Sigmoid colon (tissue), 7 donors: ENCODE measurements around the gene LY6G6F. TPM values are rescaled to one million over a fixed set of nuclear protein-coding genes. Genes with fewer than 3 reads are reported as not detected.

ENCODE experiments used
- DNase-seq: peaks from one replicate; pipeline ENCODE4 v3.0.0-alpha.2; 2019
- H3K27ac ChIP-seq, 4 donors: fragments of 200-600 bp; sonication (generic); one replicate each; pipeline ENCODE4 v1.5.1; 2016 to 2019; ENCODE audit warnings: mild to moderate bottlenecking in 1 of 4
- H3K27me3 ChIP-seq, 3 donors: fragments of 200-600 bp; sonication (generic); one replicate each; pipeline ENCODE4 v1.5.1; 2019; ENCODE audit warnings: mild to moderate bottlenecking in 1 of 3
- H3K36me3 ChIP-seq, 4 donors: fragments of 200-600 bp; sonication (generic); one replicate each; pipeline ENCODE4 v1.5.1; 2016 to 2019
- H3K4me1 ChIP-seq, 4 donors: fragments of 200-600 bp; sonication (generic); one replicate each; pipeline ENCODE4 v1.5.1; 2017 to 2019
- H3K4me3 ChIP-seq, 4 donors: fragments of 200-600 bp; sonication (generic); one replicate each; pipeline ENCODE4 v1.5.1; 2017 to 2019; ENCODE audit warnings: mild to moderate bottlenecking in 2 of 4, moderate library complexity in 1 of 4
- H3K9me3 ChIP-seq, 4 donors: fragments of 200-600 bp in 3 of 4; sonication (generic) in 3 of 4; one replicate each; pipeline versions ENCODE4 v1.5.1 to v1.6.1; 2013 to 2019
- EP300 ChIP-seq, 4 donors: sonication (generic); formaldehyde crosslinking; IDR thresholded peaks; one replicate each; pipeline ENCODE4 v1.6.1; 2017; ENCODE audit warnings: antibody characterized with exemption in 4 of 4
- POLR2A ChIP-seq, 2 donors: fragments of 450-650 bp; IDR thresholded peaks; one replicate each; pipeline ENCODE4 v1.6.1; 2016; ENCODE audit warnings: antibody characterized with exemption in 2 of 2, mild to moderate bottlenecking in 2 of 2, moderate library complexity in 2 of 2
- POLR2AphosphoS5 ChIP-seq, 4 donors: sonication (generic); formaldehyde crosslinking; IDR thresholded peaks; one replicate each; pipeline ENCODE4 v1.6.1; 2017; ENCODE audit warnings: antibody characterized with exemption in 4 of 4
- WGBS, 2 donors: extraction: QIAGEN DNeasy Blood & Tissue Kit; methylation state at CpG; one replicate each; pipeline ENCODE4 v1.1.7; 2013; 5-methylcytosine and 5-hydroxymethylcytosine counted together
- intact Hi-C: fragments of 100-400 bp; cut with DNase I; formaldehyde crosslinking; loops from one replicate; pipeline ENCODE4 v1.15.1; 2023
- polyA plus RNA-seq, 3 donors: library from polyadenylated mRNA; stranded (reverse); fragments of 200-250 nt; gene quantifications; one replicate each; pipeline ENCODE4 v1.2.3, GENCODE V29; 2013
- total RNA-seq, 4 donors: library from RNA; depleted of rRNA; stranded (reverse); fragments of >200 nt; gene quantifications; one replicate each; pipeline ENCODE4 v1.1.0, GENCODE V29; 2016
- TF ChIP-seq, protein P1 (sequence below), 4 experiments: fragments of 450-650 bp in 3 of 4; fragments of 200-600 bp in 1 of 4; IDR thresholded peaks; one replicate each; pipeline ENCODE4 v1.5.1; 2016 to 2019; ENCODE audit warnings: antibody characterized with exemption in 4 of 4, mild to moderate bottlenecking in 3 of 4, moderate library complexity in 2 of 4
- donor health status: healthy with polysubstance abuse.
- donor health status: Bipolar disorder and iron deficiency.
- donor health status: healthy.

The LY6G6F gene
- total and polyA plus RNA-seq, 7 donors, result not detected

DNA sequence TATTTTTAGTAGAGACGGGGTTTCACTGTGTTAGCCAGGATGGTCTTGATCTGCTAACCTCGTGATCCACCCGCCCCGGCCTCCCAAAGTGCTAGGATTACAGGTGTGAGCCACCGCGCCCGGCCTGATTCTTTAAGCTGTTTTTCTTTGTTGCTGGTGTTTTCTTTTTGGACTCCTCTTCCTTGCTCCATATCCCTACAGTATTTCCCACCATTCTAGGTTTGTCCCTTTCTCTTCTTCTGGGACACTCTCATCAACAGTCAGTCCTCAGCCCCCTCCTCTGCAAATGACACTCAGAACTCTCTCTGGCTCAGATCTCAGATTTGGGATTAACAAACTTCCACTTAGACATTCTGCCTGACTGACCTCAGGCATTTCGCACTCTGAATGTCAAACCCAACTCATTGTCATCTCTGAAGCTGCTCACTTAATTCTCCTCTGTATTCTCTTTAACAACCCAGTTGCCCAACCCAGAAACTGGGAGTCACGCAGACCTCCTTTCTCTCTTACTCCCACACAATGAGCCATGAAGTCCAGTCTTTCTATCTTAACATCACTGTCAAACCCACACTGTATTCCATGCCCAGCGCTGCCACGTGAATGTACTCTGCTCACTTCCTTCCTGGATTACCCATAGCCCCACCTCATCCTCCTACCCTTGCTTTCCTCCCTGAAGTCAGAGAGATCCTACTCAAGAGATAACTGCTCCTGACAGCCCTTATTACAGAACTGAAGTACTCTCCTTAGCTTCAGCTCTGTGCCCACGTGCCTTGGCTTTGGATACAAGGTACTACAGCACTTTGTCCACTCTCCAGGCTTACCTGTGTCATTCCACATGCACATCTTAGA is 19.1 kb downstream of the LY6G6F start:
- H3K36me3 ChIP-seq, result peaks cover 8 to 24% (median 15%) of the 10 kb centered on the region in 4 donors
- no peak for DNase-seq
- H3K4me3 ChIP-seq, result no peak overlapping the region
- H3K9me3 ChIP-seq, result no peaks in the 10 kb centered on the region
- peaks cover 0 to 23% (median 19%) of the 10 kb centered on the region in 4 donors for H3K4me1 ChIP-seq
- no peak overlapping the region for H3K27ac ChIP-seq
- intact Hi-C loops, result loop anchor here (5.0 kb wide), 1 partner anchor 43 kb away; the partner anchor contains the start of gene LY6G5C
- no peaks in the 10 kb centered on the region for H3K27me3 ChIP-seq
- TF ChIP-seq EP300 (IDR thresholded peaks at IDR 0.05) (no peak), POLR2A (IDR thresholded peaks at IDR 0.05) (no peak), POLR2AphosphoS5 (IDR thresholded peaks at IDR 0.05) (no peak)
- TF ChIP-seq, protein P1, sequence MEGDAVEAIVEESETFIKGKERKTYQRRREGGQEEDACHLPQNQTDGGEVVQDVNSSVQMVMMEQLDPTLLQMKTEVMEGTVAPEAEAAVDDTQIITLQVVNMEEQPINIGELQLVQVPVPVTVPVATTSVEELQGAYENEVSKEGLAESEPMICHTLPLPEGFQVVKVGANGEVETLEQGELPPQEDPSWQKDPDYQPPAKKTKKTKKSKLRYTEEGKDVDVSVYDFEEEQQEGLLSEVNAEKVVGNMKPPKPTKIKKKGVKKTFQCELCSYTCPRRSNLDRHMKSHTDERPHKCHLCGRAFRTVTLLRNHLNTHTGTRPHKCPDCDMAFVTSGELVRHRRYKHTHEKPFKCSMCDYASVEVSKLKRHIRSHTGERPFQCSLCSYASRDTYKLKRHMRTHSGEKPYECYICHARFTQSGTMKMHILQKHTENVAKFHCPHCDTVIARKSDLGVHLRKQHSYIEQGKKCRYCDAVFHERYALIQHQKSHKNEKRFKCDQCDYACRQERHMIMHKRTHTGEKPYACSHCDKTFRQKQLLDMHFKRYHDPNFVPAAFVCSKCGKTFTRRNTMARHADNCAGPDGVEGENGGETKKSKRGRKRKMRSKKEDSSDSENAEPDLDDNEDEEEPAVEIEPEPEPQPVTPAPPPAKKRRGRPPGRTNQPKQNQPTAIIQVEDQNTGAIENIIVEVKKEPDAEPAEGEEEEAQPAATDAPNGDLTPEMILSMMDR (IDR thresholded peaks at IDR 0.05), result no peak
- 83 to 86% methylated on average over 12 of the region's 12 CpGs for WGBS, 2 donors

DNA sequence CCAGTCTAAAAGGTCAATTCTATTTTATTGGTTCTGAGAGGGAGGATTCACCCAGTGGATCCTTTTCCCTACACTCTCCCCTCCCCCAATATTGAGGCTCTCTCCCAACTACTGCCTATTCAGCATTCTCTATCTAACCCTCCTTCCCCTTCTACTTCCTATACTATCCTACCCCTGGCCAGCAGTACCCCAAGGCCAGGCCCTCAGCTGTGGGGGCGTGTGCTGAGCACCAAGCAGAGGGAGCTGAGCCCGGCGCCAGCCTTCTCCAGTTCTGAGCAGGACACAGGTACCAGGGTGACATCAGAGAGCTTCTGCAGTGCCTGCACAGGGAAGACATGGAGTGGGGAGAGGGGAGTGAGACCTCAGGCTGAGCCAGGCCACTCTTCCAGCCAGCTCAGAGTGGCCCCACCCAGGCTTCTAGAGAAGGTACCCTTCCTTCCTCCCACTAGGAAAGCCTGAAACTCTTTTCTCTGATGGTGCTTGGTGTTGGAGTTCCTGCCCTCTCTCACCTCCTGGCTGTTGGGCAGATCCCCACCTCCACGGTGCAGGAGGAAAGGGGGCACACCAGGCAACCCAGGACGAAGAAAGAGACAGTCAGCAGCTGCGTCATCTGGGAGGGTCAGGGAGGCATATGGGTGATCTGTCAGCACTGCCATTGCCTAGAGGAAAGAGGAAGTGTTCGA is 20.5 kb downstream of the LY6G6F start:
- TF ChIP-seq POLR2AphosphoS5 (IDR thresholded peaks at IDR 0.05), result no peak
- WGBS, 2 donors, result 61 to 67% methylated on average over 7 of the region's 7 CpGs
- Histone ChIP-seq H3K27ac (peak overlapping the region; percentile 12 to 99 (median 97)), H3K27me3 (no peaks in the 10 kb centered on the region), H3K4me1 (peaks cover 0 to 24% (median 20%) of the 10 kb centered on the region in 4 donors), H3K4me3 (peak overlapping the region in 1 of 4 donors; percentile 78), H3K9me3 (no peaks in the 10 kb centered on the region), H3K36me3 (peaks cover 19 to 39% (median 25%) of the 10 kb centered on the region in 4 donors)
- intact Hi-C loops, result loop anchor here (5.0 kb wide), 1 partner anchor 45 kb away; the partner anchor contains the start of gene LY6G5C
- DNase-seq, result peak; percentile 73

DNA sequence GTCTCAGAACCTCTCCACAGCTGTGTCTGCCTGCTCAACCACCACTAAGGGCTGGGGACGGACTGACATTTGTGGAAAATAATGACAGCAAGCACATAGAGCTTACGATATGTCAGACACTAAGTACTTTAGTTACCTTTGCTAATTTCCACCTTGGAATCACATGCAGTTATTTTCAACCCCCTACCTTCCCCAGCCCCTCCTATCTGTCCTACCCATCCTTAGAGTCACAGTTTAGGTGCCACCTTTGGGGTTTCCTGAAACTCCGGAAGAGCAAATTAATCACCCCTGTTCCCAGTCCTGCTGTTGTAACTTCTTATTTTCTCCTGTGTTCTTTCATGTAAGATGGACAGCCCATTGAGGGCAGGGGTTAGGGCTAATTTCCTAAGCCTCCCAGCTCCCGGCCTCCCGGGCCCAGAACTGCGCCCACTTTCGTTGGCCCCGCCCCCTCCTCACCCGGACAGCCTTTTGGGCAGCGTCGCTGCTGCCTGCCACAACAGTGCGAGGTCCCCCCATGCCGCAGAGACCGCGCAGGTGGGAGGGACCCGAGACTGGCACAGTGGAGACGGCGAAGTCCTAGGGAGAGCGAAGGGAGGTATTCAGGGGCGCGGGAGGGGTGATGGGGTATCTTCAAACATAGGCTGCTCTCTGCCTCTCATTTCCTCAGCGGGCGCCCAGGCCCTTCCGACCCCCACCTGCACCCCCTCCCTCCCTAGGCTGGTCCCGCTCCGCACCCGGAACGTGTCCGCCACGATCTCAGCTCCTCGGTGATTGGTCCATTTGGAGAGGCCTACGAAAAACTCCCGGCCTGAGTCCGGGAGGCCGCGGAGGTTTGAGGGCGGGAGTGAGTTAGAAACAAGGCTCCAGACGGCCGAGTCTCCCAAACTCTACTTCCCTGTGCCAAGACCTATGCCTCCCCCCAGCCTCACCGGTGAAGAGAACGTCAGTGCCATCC is 21.3 kb downstream of the LY6G6F start:
- H3K4me3 ChIP-seq, result peak overlapping the region; percentile 78 to 95 (median 84)
- H3K27me3 ChIP-seq, result no peaks in the 10 kb centered on the region
- peak overlapping the region; percentile 96 to 99 (median 98) for H3K27ac ChIP-seq
- no peaks in the 10 kb centered on the region for H3K9me3 ChIP-seq
- peaks cover 0 to 24% (median 20%) of the 10 kb centered on the region in 4 donors for H3K4me1 ChIP-seq
- DNase-seq, result peak; percentile 81
- WGBS, 2 donors, result 78 to 90% methylated on average over 41 of the region's 41 CpGs
- peaks cover 23 to 47% (median 33%) of the 10 kb centered on the region in 4 donors for H3K36me3 ChIP-seq
- intact Hi-C loops, result loop anchor here (1.0 to 5.0 kb wide), 3 partner anchors 25 to 103 kb away; partner anchors contain the start of genes ABHD16A and LY6G5C
- TF ChIP-seq POLR2AphosphoS5 (IDR thresholded peaks at IDR 0.05) (no peak), EP300 (IDR thresholded peaks at IDR 0.05) (no peak)

DNA sequence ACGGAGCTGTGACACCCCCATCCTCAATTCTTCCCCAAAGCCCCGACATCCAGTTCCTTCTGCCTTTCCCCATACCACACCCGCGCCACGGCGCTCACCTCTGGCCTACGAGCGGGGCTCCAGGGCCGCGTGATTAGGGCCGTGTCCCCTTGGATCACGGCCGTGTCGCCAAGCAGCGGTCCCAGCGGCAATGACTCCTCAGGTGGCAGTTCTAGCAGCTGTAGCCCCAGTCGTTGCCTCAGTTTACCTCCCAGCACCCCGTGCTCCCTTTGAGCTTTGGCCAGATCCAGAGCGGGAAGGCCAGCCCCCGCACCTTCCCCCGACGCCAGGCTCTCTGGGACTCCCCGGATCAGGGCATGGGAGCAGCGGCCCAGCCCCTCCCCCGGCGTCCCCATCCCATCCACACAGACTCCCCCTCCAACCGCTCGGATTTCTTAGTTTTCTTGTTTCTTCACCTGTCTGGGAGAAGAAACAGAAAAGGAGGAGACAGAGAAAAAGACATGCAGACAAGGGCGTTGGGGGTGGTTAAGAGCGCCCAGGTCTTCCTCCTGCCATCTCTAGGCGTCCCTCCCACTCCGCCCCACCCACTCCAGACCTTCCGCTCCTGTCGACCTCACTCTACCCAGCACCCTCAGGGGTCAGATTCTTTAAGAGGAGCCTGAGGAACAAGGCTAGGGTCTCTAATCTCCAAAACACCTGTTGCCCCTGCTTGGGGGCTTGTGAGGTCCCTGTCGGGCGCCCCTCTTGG is 22.3 kb downstream of the LY6G6F start, which contains the start of gene DDAH2:
DDAH2 (minus strand) TSS at position 533 of the 748 bp plus-strand sequence; CDS start at position 395, 138 bp downstream.
- Histone ChIP-seq H3K4me3 (peak within 1 kb of the TSS; percentile 78 to 95 (median 84)), H3K27ac (peak within 1 kb of the TSS; percentile 96 to 99 (median 98)), H3K9me3 (no peaks in the 10 kb centered on the region), H3K36me3 (peaks cover 32 to 56% (median 43%) of the 10 kb centered on the region in 4 donors), H3K4me1 (peaks cover 0 to 33% (median 27%) of the 10 kb centered on the region in 4 donors), H3K27me3 (no peaks in the 10 kb centered on the region)
- DNase-seq, result no peak
- intact Hi-C loops, result loop anchor here (1.0 to 5.0 kb wide), 3 partner anchors 26 to 102 kb away; partner anchors contain the start of genes ABHD16A and LY6G5C
- TF ChIP-seq, protein P1 (IDR thresholded peaks at IDR 0.05), result peak in 2 of 4 experiments; percentile 41 to 57
- TF ChIP-seq EP300 (IDR thresholded peaks at IDR 0.05) (no peak), POLR2A (IDR thresholded peaks at IDR 0.05) (no peak)
- WGBS, 2 donors, result 23 to 27% methylated on average over 36 of the region's 36 CpGs
